IMR-90 (cell line): ENCODE data around the gene CNTRL. TPM values are rescaled to one million over a fixed set of nuclear protein-coding genes. Genes with fewer than 3 reads are reported as not detected.

Experiments
- ATAC-seq: fragments of 200-7000 bp; cut with Tn5 transposase; 2 replicates; pipeline ENCODE4 v1.9.1; 2020; ENCODE audit warnings: low read depth, mild to moderate bottlenecking, moderate library complexity
- BruUV-seq: library from RNA; stranded (reverse); fragments of 400-500 nt; replicated peaks from 2 replicates; lab custom pipeline; 2021; lab: Mats Ljungman, UMichigan
- CTCF ChIA-PET: fragments of 300-600 bp; formaldehyde crosslinking; extraction: SDS; loops from one replicate; lab custom pipeline; 2021; ENCODE audit warnings: antibody characterized with exemption; lab: Yijun Ruan, JAX
- POLR2A ChIA-PET: fragments of 300-600 bp; sonication (Branson Sonifier 250); formaldehyde crosslinking; loops from one replicate; lab custom pipeline; 2022; ENCODE audit warnings: antibody characterized with exemption; ENCODE audit not compliant: unreplicated experiment; lab: Charles Lee
- DNase-seq: peaks from one replicate; pipeline ENCODE4 v3.0.0; 2013
- H2AFZ ChIP-seq: replicated peaks from 2 replicates; pipeline ENCODE3; 2013; ENCODE audit warnings: low read length, mild to moderate bottlenecking; ENCODE audit not compliant: poor library complexity
- H2AK5ac ChIP-seq: 2 replicates; pipeline ENCODE4 v1.6.1; 2013; ENCODE audit warnings: low read depth, low read length, inconsistent platforms
- H2AK9ac ChIP-seq: replicated peaks from 2 replicates; pipeline ENCODE3; 2013; ENCODE audit warnings: mild to moderate bottlenecking, low read depth, low read length, moderate library complexity; ENCODE audit not compliant: poor library complexity
- H2BK120ac ChIP-seq: 2 replicates; pipeline ENCODE4 v1.6.1; 2013; ENCODE audit warnings: low read depth, low read length, inconsistent platforms
- H2BK15ac ChIP-seq: 3 replicates; pipeline ENCODE4 v1.6.1; 2013; ENCODE audit warnings: low read depth, low read length, inconsistent platforms
- H2BK20ac ChIP-seq: 2 replicates; pipeline ENCODE4 v1.6.1; 2013; ENCODE audit warnings: low read depth, mild to moderate bottlenecking, inconsistent platforms, low read length, moderate library complexity
- H2BK5ac ChIP-seq: 2 replicates; pipeline ENCODE4 v1.6.1; 2013; ENCODE audit warnings: mild to moderate bottlenecking, low read depth, low read length, inconsistent platforms; ENCODE audit not compliant: poor library complexity, severe bottlenecking
- H3K14ac ChIP-seq: replicated peaks from 2 replicates; pipeline ENCODE4 v1.6.1; 2013; ENCODE audit warnings: low read depth, low read length, inconsistent platforms
- H3K18ac ChIP-seq: 2 replicates; pipeline ENCODE4 v1.6.1; 2013; ENCODE audit warnings: low read depth, low read length, control low read depth
- H3K23ac ChIP-seq: 2 replicates; pipeline ENCODE4 v1.6.1; 2013; ENCODE audit warnings: low read depth, low read length, inconsistent platforms
- H3K27ac ChIP-seq: 2 replicates; pipeline ENCODE4 v1.5.1; 2013; ENCODE audit warnings: mild to moderate bottlenecking, control low read depth, low read length; ENCODE audit not compliant: insufficient read depth
- H3K27me3 ChIP-seq: 2 replicates; pipeline ENCODE4 v1.6.1; 2013; ENCODE audit warnings: low read length; ENCODE audit not compliant: control insufficient read depth, insufficient read depth
- H3K36me3 ChIP-seq: 2 replicates; pipeline ENCODE4 v1.6.1; 2013; ENCODE audit warnings: low read length, mixed read lengths; ENCODE audit not compliant: control insufficient read depth, insufficient read depth
- H3K4ac ChIP-seq: 2 replicates; pipeline ENCODE4 v1.6.1; 2013; ENCODE audit warnings: low read depth, low read length, inconsistent platforms
- H3K4me1 ChIP-seq: 2 replicates; pipeline ENCODE4 v1.6.1; 2013; ENCODE audit warnings: low read length, mixed read lengths; ENCODE audit not compliant: control insufficient read depth, insufficient read depth
- H3K4me2 ChIP-seq: 2 replicates; pipeline ENCODE4 v1.6.1; 2013; ENCODE audit warnings: low read depth, mild to moderate bottlenecking, control low read depth, low read length, moderate library complexity
- H3K4me3 ChIP-seq: 2 replicates; pipeline ENCODE4 v1.5.1; 2013; ENCODE audit warnings: low read depth, mild to moderate bottlenecking, control low read depth, low read length, moderate library complexity; ENCODE audit not compliant: insufficient read depth
- H3K56ac ChIP-seq: 2 replicates; pipeline ENCODE4 v1.6.1; 2013; ENCODE audit warnings: low read length, inconsistent platforms; ENCODE audit not compliant: insufficient read depth; ENCODE audit errors: extremely low read depth
- H3K79me1 ChIP-seq, 2 experiments: 2 replicates each; pipeline ENCODE4 v1.6.1; 2013; ENCODE audit warnings: low read length in 2 of 2, inconsistent platforms in 1 of 2, low read depth in 1 of 2
- H3K9ac ChIP-seq: 2 replicates; pipeline ENCODE4 v1.6.1; 2013; ENCODE audit warnings: low read depth, low read length, control low read depth
- H3K9me1 ChIP-seq: 2 replicates; pipeline ENCODE4 v1.6.1; 2013; ENCODE audit warnings: low read length, inconsistent platforms; ENCODE audit not compliant: insufficient read depth
- H3K9me3 ChIP-seq: 2 replicates; pipeline ENCODE4 v1.6.1; 2013; ENCODE audit warnings: low read length; ENCODE audit not compliant: control insufficient read depth, insufficient read depth
- H4K20me1 ChIP-seq: 2 replicates; pipeline ENCODE4 v1.6.1; 2013; ENCODE audit warnings: low read length, inconsistent platforms; ENCODE audit not compliant: insufficient read depth
- H4K5ac ChIP-seq: 2 replicates; pipeline ENCODE4 v1.6.1; 2013; ENCODE audit warnings: mild to moderate bottlenecking, low read depth, low read length, control low read depth
- H4K8ac ChIP-seq, 2 experiments: 2 replicates each; pipeline ENCODE4 v1.6.1; 2013; ENCODE audit warnings: low read depth in 2 of 2, low read length in 2 of 2, control low read depth in 1 of 2, inconsistent platforms in 1 of 2
- H4K91ac ChIP-seq: 2 replicates; pipeline ENCODE4 v1.6.1; 2013; ENCODE audit warnings: low read depth, low read length, inconsistent platforms; ENCODE audit not compliant: insufficient read depth
- BHLHE40 ChIP-seq: fragments of 150-350 bp; IDR thresholded peaks from 2 replicates; pipeline ENCODE4 v1.6.1; 2016; ENCODE audit warnings: mild to moderate bottlenecking, low read depth, low read length
- CEBPB ChIP-seq: IDR thresholded peaks from 2 replicates; pipeline ENCODE4 v1.6.1; 2012; ENCODE audit warnings: low read depth, low read length, improper control_type of control experiment
- CHD1 ChIP-seq: IDR thresholded peaks from 2 replicates; pipeline ENCODE4 v1.6.1; 2012; ENCODE audit warnings: low read depth, low read length, improper control_type of control experiment
- CTCF ChIP-seq: conservative IDR thresholded peaks from 2 replicates; pipeline ENCODE4 v1.5.1; 2012; ENCODE audit warnings: mild to moderate bottlenecking, low read depth, low read length, improper control_type of control experiment
- ELK1 ChIP-seq: fragments of 150-350 bp; IDR thresholded peaks from 2 replicates; pipeline ENCODE4 v1.6.1; 2016; ENCODE audit warnings: low read depth, mild to moderate bottlenecking, low read length, moderate library complexity, borderline replicate concordance
- FOS ChIP-seq: fragments of 150-350 bp; IDR thresholded peaks from 2 replicates; pipeline ENCODE4 v1.6.1; 2016; ENCODE audit warnings: low read depth, low read length
- MAFK ChIP-seq: IDR thresholded peaks from 2 replicates; pipeline ENCODE4 v1.6.1; 2012; ENCODE audit warnings: low read depth, low read length, improper control_type of control experiment
- MAZ ChIP-seq: IDR thresholded peaks from 2 replicates; pipeline ENCODE4 v1.6.1; 2012; ENCODE audit warnings: low read depth, mild to moderate bottlenecking, low read length, improper control_type of control experiment, moderate library complexity, borderline replicate concordance
- NFE2L2 ChIP-seq: fragments of 150-350 bp; IDR thresholded peaks from 2 replicates; pipeline ENCODE4 v1.6.1; 2016; ENCODE audit warnings: low read depth, mild to moderate bottlenecking, low read length
- POLR2A ChIP-seq: IDR thresholded peaks from 2 replicates; pipeline ENCODE4 v1.6.1; 2012; ENCODE audit warnings: mild to moderate bottlenecking, low read depth, low read length
- RCOR1 ChIP-seq: IDR thresholded peaks from 2 replicates; pipeline ENCODE4 v1.6.1; 2012; ENCODE audit warnings: mild to moderate bottlenecking, low read length, improper control_type of control experiment; ENCODE audit not compliant: insufficient replicate concordance
- RFX5 ChIP-seq: IDR thresholded peaks from 2 replicates; pipeline ENCODE4 v1.8.0; 2012; ENCODE audit warnings: low read depth, mild to moderate bottlenecking, low read length, moderate library complexity
- SMC3 ChIP-seq: fragments of 150-350 bp; IDR thresholded peaks from 2 replicates; pipeline ENCODE4 v1.6.1; 2016; ENCODE audit warnings: low read depth, mild to moderate bottlenecking, antibody characterized with exemption, low read length, moderate library complexity
- USF2 ChIP-seq: fragments of 150-350 bp; IDR thresholded peaks from 2 replicates; pipeline ENCODE4 v1.6.1; 2017; ENCODE audit warnings: mild to moderate bottlenecking, antibody characterized with exemption, low read length, low read depth
- WGBS, 2 experiments: methylation state at CpG; one replicate each; pipeline versions ENCODE4 v1.1.5 to v1.1.7; 2013; ENCODE audit warnings: missing lambda C conversion rate in 2 of 2; ENCODE audit not compliant: insufficient read length in 1 of 2; ENCODE audit errors: extremely low coverage in 2 of 2; 5-methylcytosine and 5-hydroxymethylcytosine counted together
- dilution Hi-C: fragments of 300-500 bp; cut with HindIII; formaldehyde crosslinking; loops from one replicate; pipeline ENCODE4 v1.14.3; 2018; ENCODE audit warnings: low sequenced_read_pairs; ENCODE audit not compliant: unreplicated experiment
- in situ Hi-C: fragments of 300-500 bp; cut with MboI; formaldehyde crosslinking; loops from 3 replicates; pipeline ENCODE4 v1.14.3; 2019; ENCODE audit warnings: low sequenced_read_pairs, inconsistent platforms, mixed read lengths
- intact Hi-C: fragments of 100-400 bp; cut with micrococcal nuclease; formaldehyde crosslinking; loops from 2 replicates; pipeline ENCODE4 v1.10.0; 2022
- polyA plus RNA-seq, 3 experiments: library from polyadenylated mRNA; depleted of rRNA; stranded (reverse); fragments of >200 nt; gene quantifications; 2 replicates each; pipeline ENCODE4 v1.2.3, GENCODE V29; 2012; ENCODE audit warnings: low replicate concordance in 1 of 3
- total RNA-seq: library from RNA; depleted of rRNA; stranded (reverse); fragments of >200 nt; gene quantifications from 2 replicates; pipeline ENCODE4 v1.2.3, GENCODE V29; 2012

CNTRL gene
- total and polyA plus RNA-seq, 2 of the 4 experiments (the other 2 are of a cell fraction) = 4.5 to 7.3 TPM

GRCh38 chr9:121218357-121219027 is 143.7 kb downstream of the CNTRL start:
- no peak overlapping the region for H2AK5ac ChIP-seq
- H2AFZ ChIP-seq = no peak overlapping the region
- H2BK15ac ChIP-seq = no peak overlapping the region
- 97% methylated on average over 7 of the region's 8 CpGs; no CpG with 5 or more reads in 1 of the 2 experiments for WGBS, 2 experiments
- ChIA-PET POLR2A (no interaction called here), CTCF (no interaction called here)
- peaks cover 0 to 3% of the 10 kb centered on the region in 2 experiments; a peak in 1 of 4 replicates for H3K79me1 ChIP-seq
- H3K4ac ChIP-seq = no peak overlapping the region
- H3K27ac ChIP-seq = no peak overlapping the region
- H4K8ac ChIP-seq = no peak overlapping the region
- no peak overlapping the region for H3K14ac ChIP-seq
- no peak overlapping the region for H2AK9ac ChIP-seq
- dilution Hi-C loops (no loop called here), intact Hi-C loops (no loop called here), in situ Hi-C loops (no loop called here)
- H3K27me3 ChIP-seq = no peaks in the 10 kb centered on the region
- H3K4me1 ChIP-seq = no peaks in the 10 kb centered on the region
- no peak overlapping the region for H4K91ac ChIP-seq
- DNase-seq = no peak
- no peak overlapping the region for H3K23ac ChIP-seq
- H4K20me1 ChIP-seq = no peaks in the 10 kb centered on the region
- H3K56ac ChIP-seq = no peak overlapping the region
- H3K4me2 ChIP-seq = no peak overlapping the region
- TF ChIP-seq MAZ = no peak
- TF ChIP-seq CEBPB = no peak
- no peak for TF ChIP-seq RFX5
- TF ChIP-seq FOS = no peak
- TF ChIP-seq NFE2L2 = no peak
- no peak for TF ChIP-seq BHLHE40
- no peak for TF ChIP-seq MAFK
- no peak for TF ChIP-seq CHD1
- TF ChIP-seq ELK1 = no peak
- no peak for TF ChIP-seq CTCF
- TF ChIP-seq POLR2A = no peak
- TF ChIP-seq SMC3 = no peak
- TF ChIP-seq USF2 = no peak
- no peak for TF ChIP-seq RCOR1
- H3K9ac ChIP-seq = no peak overlapping the region
- no peaks in the 10 kb centered on the region for H3K9me3 ChIP-seq
- H2BK20ac ChIP-seq = no peak overlapping the region
- H2BK5ac ChIP-seq = no peak overlapping the region
- no peak overlapping the region for H3K4me3 ChIP-seq
- H3K9me1 ChIP-seq = 0 out of 2 replicates have a peak, but pooled peaks cover 3% of the 10 kb centered on the region
- ATAC-seq = no peak
- H2BK120ac ChIP-seq = no peak overlapping the region
- BruUV-seq = no TSS peak
- no peak overlapping the region for H3K18ac ChIP-seq
- no peak overlapping the region for H4K5ac ChIP-seq
- H3K36me3 ChIP-seq = no peaks in the 10 kb centered on the region
